MCF 10A (cell line): ENCODE results near the gene REL. TPM values are rescaled to one million over a fixed set of nuclear protein-coding genes. Genes with fewer than 3 reads are reported as not detected.

Experiments used
- BruUV-seq: library from RNA; stranded (reverse); fragments of 400-500 nt; replicated peaks from 2 replicates; lab custom pipeline; 2021; lab: Mats Ljungman, UMichigan
- CTCF ChIA-PET: fragments of 300-600 bp; sonication (Branson Sonifier 250); formaldehyde crosslinking; extraction: SDS; loops from one replicate; lab custom pipeline; 2021; ENCODE audit warnings: antibody characterized with exemption, inconsistent platforms; lab: Yijun Ruan, JAX
- POLR2A ChIA-PET: fragments of 300-600, 350-650 bp; sonication (Branson Sonifier 250); formaldehyde crosslinking; extraction: SDS; loops from one replicate; lab custom pipeline; 2020; ENCODE audit warnings: antibody characterized with exemption, inconsistent platforms; lab: Yijun Ruan, JAX
- DNase-seq: peaks from one replicate; pipeline ENCODE4 v3.0.0-alpha.2; 2018; ENCODE audit not compliant: unreplicated experiment
- H3K27ac Mint-ChIP-seq: one replicate; pipeline ENCODE4 v1.8.0; 2022; ENCODE audit warnings: mild to moderate bottlenecking, low read depth, mixed read lengths; ENCODE audit not compliant: unreplicated experiment
- H3K27me3 Mint-ChIP-seq: one replicate; pipeline ENCODE4 v1.8.0; 2022; ENCODE audit warnings: mixed read lengths; ENCODE audit not compliant: insufficient read depth, unreplicated experiment
- H3K36me3 Mint-ChIP-seq: one replicate; pipeline ENCODE4 v1.8.0; 2022; ENCODE audit warnings: mild to moderate bottlenecking, moderate library complexity, mixed read lengths; ENCODE audit not compliant: insufficient read depth, unreplicated experiment
- H3K4me1 Mint-ChIP-seq: one replicate; pipeline ENCODE4 v1.8.0; 2022; ENCODE audit warnings: mixed read lengths; ENCODE audit not compliant: insufficient read depth, unreplicated experiment
- H3K4me3 Mint-ChIP-seq: one replicate; pipeline ENCODE4 v1.8.0; 2022; ENCODE audit warnings: mild to moderate bottlenecking, moderate library complexity, mixed read lengths; ENCODE audit not compliant: unreplicated experiment
- H3K9me3 Mint-ChIP-seq: one replicate; pipeline ENCODE4 v1.8.0; 2022; ENCODE audit warnings: mixed read lengths; ENCODE audit not compliant: unreplicated experiment
- intact Hi-C: fragments of 100-400 bp; cut with micrococcal nuclease; formaldehyde crosslinking; loops from 2 replicates; pipeline ENCODE4 v1.14.1; 2022
- total RNA-seq: library from RNA; stranded (reverse); gene quantifications from 2 replicates; pipeline ENCODE4 v1.2.3, GENCODE V29; 2022
- TF ChIP-seq, protein P1 (sequence below): fragments of 200-600 bp; IDR thresholded peaks from one replicate; pipeline ENCODE4 v1.8.0; 2022; ENCODE audit warnings: antibody characterized with exemption, mild to moderate bottlenecking; ENCODE audit not compliant: unreplicated experiment

Gene REL
- total RNA-seq, 1 experiment from 2014 or later = 11.3 TPM

DNA sequence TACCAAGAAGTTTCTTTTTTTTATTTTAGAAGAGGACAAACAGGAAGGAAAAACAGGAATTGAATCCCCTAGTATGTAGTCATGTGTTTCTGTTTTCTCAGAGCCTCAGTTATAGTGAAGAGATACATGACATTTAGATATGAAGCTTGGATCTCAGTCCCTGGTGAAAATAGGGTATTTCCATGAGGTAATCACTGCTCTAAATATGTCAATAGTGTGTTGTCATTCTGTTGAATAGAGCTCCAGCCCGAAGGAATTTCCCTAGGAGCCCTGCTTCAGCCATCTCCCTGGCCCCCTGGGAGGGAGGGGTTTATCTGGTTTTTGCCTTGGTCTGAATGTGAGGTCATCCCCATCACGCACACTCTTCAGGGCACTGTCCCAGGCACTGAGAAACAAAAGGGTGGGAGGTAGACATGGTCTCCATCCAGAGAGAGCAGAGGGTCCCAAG, 47.1 kb upstream of the REL start:
- POLR2A ChIA-PET = interaction anchor here (0.5 to 0.6 kb wide), 2 partner anchors 8 to 9 kb away, joined by 3 read pairs; no protein-coding TSS in a partner anchor
- Mint-ChIP-seq H3K27ac (no peak overlapping the region), H3K9me3 (no peaks in the 10 kb centered on the region)

DNA sequence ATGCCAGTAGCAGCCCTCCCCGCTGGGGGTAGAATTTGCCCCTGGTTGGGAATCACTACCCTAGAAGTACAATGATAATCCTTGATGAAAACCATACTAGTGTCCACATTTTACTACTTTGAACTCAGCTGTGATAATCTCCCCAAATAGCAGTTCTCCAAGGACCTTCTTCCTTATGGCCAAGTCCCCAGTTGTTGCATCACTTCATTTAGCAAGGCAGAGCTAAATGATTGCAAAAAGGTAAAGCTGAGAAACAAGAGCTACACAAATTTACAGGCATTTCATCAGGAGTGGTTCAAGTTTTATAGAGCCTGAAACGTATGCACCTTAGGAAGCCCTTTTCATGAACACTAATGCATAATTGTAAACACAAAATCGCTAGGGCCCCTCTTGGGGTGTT, 44.9 kb upstream of the REL start:
- Mint-ChIP-seq H3K9me3 (no peaks in the 10 kb centered on the region), H3K36me3 (no peaks in the 10 kb centered on the region), H3K27ac (no peak overlapping the region), H3K4me1 (no peaks in the 10 kb centered on the region), H3K27me3 (peaks cover 23% of the 10 kb centered on the region), H3K4me3 (no peak overlapping the region)
- CTCF ChIA-PET = interaction anchor here (1.2 kb wide), 1 partner anchor 8 kb away, joined by 5 read pairs; no protein-coding TSS in a partner anchor
- no TSS peak for BruUV-seq
- TF ChIP-seq, protein P1, sequence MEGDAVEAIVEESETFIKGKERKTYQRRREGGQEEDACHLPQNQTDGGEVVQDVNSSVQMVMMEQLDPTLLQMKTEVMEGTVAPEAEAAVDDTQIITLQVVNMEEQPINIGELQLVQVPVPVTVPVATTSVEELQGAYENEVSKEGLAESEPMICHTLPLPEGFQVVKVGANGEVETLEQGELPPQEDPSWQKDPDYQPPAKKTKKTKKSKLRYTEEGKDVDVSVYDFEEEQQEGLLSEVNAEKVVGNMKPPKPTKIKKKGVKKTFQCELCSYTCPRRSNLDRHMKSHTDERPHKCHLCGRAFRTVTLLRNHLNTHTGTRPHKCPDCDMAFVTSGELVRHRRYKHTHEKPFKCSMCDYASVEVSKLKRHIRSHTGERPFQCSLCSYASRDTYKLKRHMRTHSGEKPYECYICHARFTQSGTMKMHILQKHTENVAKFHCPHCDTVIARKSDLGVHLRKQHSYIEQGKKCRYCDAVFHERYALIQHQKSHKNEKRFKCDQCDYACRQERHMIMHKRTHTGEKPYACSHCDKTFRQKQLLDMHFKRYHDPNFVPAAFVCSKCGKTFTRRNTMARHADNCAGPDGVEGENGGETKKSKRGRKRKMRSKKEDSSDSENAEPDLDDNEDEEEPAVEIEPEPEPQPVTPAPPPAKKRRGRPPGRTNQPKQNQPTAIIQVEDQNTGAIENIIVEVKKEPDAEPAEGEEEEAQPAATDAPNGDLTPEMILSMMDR = no peak
- no peak for DNase-seq
- intact Hi-C loops = no loop called here
- POLR2A ChIA-PET = no interaction called here

More for the DNA sequence above, 47.1 kb upstream of the REL start:
- peaks cover 23% of the 10 kb centered on the region for H3K27me3 Mint-ChIP-seq
- TF ChIP-seq, protein P1 = no peak
- intact Hi-C loops = no loop called here
- DNase-seq = no peak
- H3K4me3 Mint-ChIP-seq = no peak overlapping the region
- CTCF ChIA-PET = interaction anchor here (1.4 kb wide), 1 partner anchor 10 kb away, joined by 7 read pairs; no protein-coding TSS in a partner anchor
- BruUV-seq = no TSS peak
- peaks cover 5% of the 10 kb centered on the region for H3K4me1 Mint-ChIP-seq
- no peaks in the 10 kb centered on the region for H3K36me3 Mint-ChIP-seq

GRCh38 chr2:60837123-60837522, 44.3 kb upstream of the REL start:
- Mint-ChIP-seq H3K27ac (no peak overlapping the region), H3K4me1 (no peaks in the 10 kb centered on the region), H3K36me3 (no peaks in the 10 kb centered on the region), H3K9me3 (no peaks in the 10 kb centered on the region), H3K4me3 (no peak overlapping the region), H3K27me3 (peaks cover 23% of the 10 kb centered on the region)
- TF ChIP-seq, protein P1 = no peak
- intact Hi-C loops = no loop called here
- BruUV-seq = no TSS peak
- no peak for DNase-seq
- ChIA-PET POLR2A (no interaction called here), CTCF (interaction anchor here (0.6 to 1.6 kb wide), 4 partner anchors 9 to 55 kb away, joined by 3 to 7 read pairs (median 4); no protein-coding TSS in a partner anchor)

- no peak for DNase-seq
- Mint-ChIP-seq H3K4me3 (no peak overlapping the region), H3K27me3 (peaks cover 18% of the 10 kb centered on the region), H3K9me3 (no peaks in the 10 kb centered on the region), H3K27ac (no peak overlapping the region), H3K4me1 (no peaks in the 10 kb centered on the region), H3K36me3 (no peaks in the 10 kb centered on the region)
- intact Hi-C loops = no loop called here
- CTCF ChIA-PET = interaction anchor here (0.6 to 1.6 kb wide), 5 partner anchors 9 to 33 kb away, joined by 3 to 7 read pairs (median 4); no protein-coding TSS in a partner anchor
- POLR2A ChIA-PET = no interaction called here
- TF ChIP-seq, protein P1 = no peak
- BruUV-seq = no TSS peak
Observed at GRCh38 chr2:60838481-60838880, 42.9 kb upstream of the REL start.
